Activated CD4-positive, alpha-beta T cell treated with anti-CD3 and anti-CD28 coated beads, Interleukin-2, amount 50 U/mL, for 24 hours (primary cell): Measurements from ENCODE around the gene SCN8A.
"Not testable (repeated sequence)": the region's sequence is repeated elsewhere in the genome, so short reads cannot be mapped to it uniquely, and the experiment has no call there.

Experiments used
- DNase-seq, 2 donors: peaks; one replicate each; pipeline ENCODE4 v3.0.0-alpha.2; 2020; ENCODE audit warnings: low read depth in 1 of 2, low spot score in 1 of 2

Gene SCN8A

GRCh38 chr12:51591016-51591901 is at the start of gene SCN8A:
TSS of gene SCN8A (plus strand) at chr12:51591233. CDS start at chr12:51662818, 71,585 bp downstream.
- peak in 1 of 2 donors; percentile 4 for DNase-seq

GRCh38 chr12:51546097-51546496 is 44.9 kb upstream of the SCN8A start:
- DNase-seq, result no peak

- no peak for DNase-seq
Measured at GRCh38 chr12:51547606-51548005, 43.4 kb upstream of the SCN8A start.

GRCh38 chr12:51548241-51548640 is 42.8 kb upstream of the SCN8A start:
- DNase-seq, result no peak

- no peak for DNase-seq
Measured at GRCh38 chr12:51549637-51550036, 41.4 kb upstream of the SCN8A start.

GRCh38 chr12:51568271-51569032 is 22.6 kb upstream of the SCN8A start:
- DNase-seq, result not testable (repeated sequence)

GRCh38 chr12:51579321-51579850 is 11.6 kb upstream of the SCN8A start:
- no peak for DNase-seq

GRCh38 chr12:51589060-51589459 is 2.0 kb upstream of the SCN8A start:
- DNase-seq, result no peak

- DNase-seq, result no peak
Measured at GRCh38 chr12:51589557-51590176, 1.4 kb upstream of the SCN8A start.

GRCh38 chr12:51590347-51591015 is 552 bp upstream of the SCN8A start:
- peak; percentile 38 to 56 for DNase-seq

GRCh38 chr12:51592034-51592705 is 1.1 kb downstream of the SCN8A start:
- no peak for DNase-seq

GRCh38 chr12:51593021-51593420 is 2.0 kb downstream of the SCN8A start:
- DNase-seq, result no peak

GRCh38 chr12:51593539-51593938 is 2.5 kb downstream of the SCN8A start:
- no peak for DNase-seq

GRCh38 chr12:51598156-51598555 is 7.1 kb downstream of the SCN8A start:
- no peak for DNase-seq

GRCh38 chr12:51600721-51601120 is 9.7 kb downstream of the SCN8A start:
- DNase-seq, result no peak

GRCh38 chr12:51601241-51601640 is 10.2 kb downstream of the SCN8A start:
- no peak for DNase-seq

- not testable (repeated sequence) for DNase-seq
Measured at GRCh38 chr12:51605896-51606295, 14.9 kb downstream of the SCN8A start.

GRCh38 chr12:51607197-51607596 is 16.2 kb downstream of the SCN8A start:
- not testable (repeated sequence) for DNase-seq

GRCh38 chr12:51620448-51620847 is 29.4 kb downstream of the SCN8A start:
- no peak for DNase-seq
